Activated CD4-positive, CD25-positive, alpha-beta regulatory T cell treated with anti-CD3 and anti-CD28 coated beads, Interleukin-2, amount 50 U/mL, for 24 hours (primary cell): ENCODE measurements around the gene MEIG1.
"Not testable (repeated sequence)": the region's sequence is repeated elsewhere in the genome, so short reads cannot be mapped to it uniquely, and the experiment has no call there.

Experiments used
- ATAC-seq, 2 donors: fragments of 150-1000 bp; cut with Tn5 transposase; one replicate each; pipeline ENCODE4 v1.10.0; 2021; ENCODE audit warnings: mild to moderate bottlenecking in 1 of 2, moderate library complexity in 1 of 2

MEIG1 gene, protein sequence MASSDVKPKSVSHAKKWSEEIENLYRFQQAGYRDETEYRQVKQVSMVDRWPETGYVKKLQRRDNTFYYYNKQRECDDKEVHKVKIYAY

DNA sequence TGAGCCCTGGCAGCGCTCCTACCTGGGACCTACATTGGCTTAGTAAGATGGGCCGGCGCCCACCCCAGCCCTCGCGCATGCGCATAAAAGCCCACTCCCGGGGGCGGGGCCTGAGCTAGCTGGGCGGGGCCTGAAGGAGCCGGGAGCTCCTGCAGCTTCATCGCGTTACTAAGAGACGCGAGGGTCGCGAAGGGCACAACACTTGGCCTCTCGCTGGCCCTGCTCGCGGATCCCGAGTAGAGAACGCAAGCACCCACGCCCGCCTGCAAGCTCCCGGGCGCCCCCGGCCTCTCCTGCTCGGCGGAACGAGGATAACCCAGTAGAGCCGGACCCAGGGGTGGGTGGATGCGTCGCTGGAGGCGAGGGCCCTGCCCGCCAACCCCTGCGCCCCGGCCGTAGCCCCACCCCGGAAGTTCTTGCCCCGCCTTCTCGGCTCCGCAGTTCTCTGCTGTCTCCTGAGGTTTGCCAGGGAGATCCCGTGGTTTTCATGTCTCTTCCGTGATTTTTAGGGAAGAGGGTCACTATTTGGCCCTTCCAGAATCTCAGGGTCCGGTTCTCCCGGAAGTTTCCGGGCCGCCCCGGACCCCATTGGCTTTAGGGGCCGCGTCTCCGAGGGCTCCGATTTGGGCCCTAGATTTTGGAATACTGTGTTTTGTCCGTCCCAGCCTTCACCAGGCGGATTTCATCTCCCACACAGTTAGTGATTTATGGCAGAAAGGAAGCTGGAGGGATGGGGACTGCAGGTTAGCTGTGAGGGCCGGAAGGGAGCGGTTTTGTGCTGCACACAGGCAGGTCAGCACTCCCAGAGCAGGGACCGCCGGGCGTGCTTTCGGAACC is at the start of gene MEIG1:
MEIG1 (plus strand) TSS at position 168 of the 837 bp plus-strand sequence. CDS start 7,081 bp downstream, outside the sequence.
- peak; percentile 86 to 88 for ATAC-seq

DNA sequence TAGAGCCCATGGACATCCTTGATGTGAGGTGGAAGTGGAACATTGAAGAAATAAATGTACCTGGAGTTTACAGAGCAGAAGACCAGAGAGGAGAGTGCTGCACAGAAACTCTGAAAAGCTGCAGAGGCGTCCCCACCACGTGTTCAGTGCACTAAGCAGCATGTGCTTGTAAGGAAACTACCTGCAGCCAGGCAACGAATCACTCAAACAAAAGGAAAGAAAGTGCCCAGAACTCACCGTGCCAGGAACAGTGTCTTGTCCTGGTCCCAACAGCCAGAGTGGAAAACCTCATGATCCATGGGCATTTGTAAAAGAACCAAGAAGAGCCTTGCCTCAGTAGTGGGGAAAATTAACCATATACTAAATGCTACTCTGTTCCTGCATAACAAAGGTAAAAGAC is 48.2 kb upstream of the MEIG1 start:
- no peak for ATAC-seq

DNA sequence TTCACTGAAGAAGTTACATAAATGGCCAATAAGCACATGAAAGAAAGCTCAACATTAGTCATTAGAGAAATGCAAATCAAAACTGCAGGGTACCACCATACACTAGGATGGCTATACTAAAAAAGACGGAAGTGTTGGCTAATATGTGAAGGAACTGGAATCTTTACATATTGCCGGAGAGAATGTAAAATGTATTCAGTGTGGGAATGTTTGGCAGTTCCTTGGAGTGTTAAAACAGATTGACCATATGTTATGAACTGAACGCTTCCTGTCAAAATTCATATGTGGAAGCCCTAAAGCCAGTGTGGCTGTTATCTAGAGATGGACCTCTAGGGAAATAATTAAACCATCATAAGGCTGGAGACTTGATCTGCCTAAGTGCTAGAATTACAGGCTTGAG is 47.4 kb upstream of the MEIG1 start:
- no peak for ATAC-seq

DNA sequence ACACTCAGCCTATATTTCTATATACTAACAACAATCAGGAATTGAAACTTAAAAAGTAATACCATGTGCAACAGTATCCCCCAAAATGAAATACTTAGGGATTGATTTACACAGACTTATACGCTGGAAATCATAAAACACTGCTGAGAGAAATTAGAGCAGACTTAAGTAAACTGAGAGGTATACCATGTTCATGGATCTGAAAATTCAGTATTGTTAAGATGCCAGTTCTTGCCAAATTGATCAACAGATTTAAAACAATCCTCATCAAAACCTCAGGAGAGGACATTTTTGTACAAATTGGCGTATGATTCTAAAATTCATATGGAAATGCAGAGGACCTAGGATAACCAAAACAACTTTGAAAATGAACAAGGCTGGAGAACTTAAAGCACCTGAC is 42.6 kb upstream of the MEIG1 start:
- no peak for ATAC-seq

DNA sequence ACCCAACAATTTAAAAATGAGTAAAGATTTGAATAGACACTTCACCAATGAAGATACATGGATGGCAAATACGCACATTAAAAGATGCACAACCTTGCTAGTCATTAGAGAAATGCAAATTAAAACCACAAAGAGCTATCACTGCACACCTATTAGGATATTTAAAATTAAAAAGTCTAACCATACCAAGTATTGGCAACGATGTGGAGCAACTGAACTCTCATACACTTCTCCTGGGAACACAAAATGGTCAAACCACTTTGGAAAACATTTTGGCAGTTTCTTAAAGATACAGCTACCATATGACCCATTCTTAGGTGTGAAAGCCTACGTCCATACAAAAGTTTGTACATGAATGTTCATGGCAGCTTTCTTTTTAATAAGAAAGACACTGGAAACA is 41.4 kb upstream of the MEIG1 start:
- ATAC-seq, result no peak

DNA sequence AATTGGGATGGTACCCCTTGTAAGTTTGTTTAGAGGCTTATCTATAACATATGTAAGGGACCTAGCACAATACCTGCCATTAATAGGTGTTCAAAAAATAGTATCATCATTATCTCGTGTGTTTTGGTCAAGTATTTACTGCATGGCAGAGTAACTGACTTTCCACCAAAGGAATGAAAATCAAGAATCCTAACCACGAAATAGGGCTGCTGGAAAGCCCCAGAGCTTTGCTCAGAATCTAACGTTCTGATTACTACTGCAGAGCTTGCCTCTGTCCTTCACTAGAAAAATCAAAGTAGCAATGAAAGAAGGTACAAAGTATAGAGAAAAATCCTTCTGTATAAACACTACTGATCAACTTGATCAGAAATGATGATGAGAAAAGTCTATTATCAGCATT is 40.2 kb upstream of the MEIG1 start:
- no peak for ATAC-seq

DNA sequence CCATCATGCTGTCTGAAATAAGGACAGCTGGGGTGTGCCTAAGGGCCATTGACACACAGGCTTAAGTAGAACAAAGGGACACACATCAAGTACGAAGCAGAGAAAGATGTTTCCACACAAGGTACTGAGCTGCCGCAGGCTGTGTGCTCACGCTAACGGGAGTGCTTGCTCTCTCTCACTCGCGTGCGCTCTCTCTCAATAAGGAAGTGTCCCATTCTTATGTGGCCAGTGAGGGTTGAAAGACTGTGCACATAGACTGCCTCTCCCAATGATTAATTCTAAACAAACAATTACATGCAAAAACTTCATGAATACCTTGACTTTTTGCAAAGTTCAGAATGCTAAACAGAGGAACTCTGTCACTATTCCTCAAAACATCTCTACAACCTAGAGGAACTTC is 35.2 kb upstream of the MEIG1 start:
- ATAC-seq, result no peak

DNA sequence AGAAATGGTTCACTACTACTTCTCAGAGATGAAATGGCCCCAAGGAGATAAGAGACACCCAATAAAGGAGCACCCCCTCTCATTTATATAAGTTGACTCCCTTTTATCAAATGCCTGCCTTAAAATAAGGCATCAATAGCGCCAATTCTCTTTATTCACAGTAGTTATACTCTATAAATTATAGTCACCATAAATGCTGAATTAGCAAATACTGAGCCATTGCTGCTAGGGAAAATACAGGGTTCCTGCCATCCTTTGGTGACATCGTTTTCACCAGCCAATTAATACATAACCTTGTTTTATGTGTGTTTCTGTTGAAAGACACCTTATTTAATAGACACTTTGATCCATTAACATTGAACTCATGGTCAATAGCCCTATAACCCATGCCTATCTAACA is 33.9 kb upstream of the MEIG1 start:
- ATAC-seq, result no peak

DNA sequence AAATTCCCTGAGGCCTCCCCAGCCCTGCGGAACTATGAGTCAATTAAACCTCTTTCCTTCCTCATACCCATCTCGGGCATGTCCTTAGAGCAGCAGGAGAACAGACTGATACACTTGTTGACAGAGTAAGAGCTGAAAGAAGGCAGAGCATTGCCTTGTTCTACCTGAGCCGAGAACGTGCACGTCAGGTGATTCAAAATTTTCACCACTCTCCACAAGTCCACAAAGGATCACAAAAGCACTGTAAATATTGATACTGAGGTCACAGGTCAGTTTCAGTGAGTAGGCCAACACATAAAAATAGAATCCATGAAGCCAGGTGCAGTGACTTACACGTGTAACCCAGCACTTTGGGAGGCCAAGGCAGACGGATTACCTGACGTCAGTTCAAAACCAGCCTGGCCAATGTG is 33.1 kb upstream of the MEIG1 start:
- ATAC-seq, result no peak

DNA sequence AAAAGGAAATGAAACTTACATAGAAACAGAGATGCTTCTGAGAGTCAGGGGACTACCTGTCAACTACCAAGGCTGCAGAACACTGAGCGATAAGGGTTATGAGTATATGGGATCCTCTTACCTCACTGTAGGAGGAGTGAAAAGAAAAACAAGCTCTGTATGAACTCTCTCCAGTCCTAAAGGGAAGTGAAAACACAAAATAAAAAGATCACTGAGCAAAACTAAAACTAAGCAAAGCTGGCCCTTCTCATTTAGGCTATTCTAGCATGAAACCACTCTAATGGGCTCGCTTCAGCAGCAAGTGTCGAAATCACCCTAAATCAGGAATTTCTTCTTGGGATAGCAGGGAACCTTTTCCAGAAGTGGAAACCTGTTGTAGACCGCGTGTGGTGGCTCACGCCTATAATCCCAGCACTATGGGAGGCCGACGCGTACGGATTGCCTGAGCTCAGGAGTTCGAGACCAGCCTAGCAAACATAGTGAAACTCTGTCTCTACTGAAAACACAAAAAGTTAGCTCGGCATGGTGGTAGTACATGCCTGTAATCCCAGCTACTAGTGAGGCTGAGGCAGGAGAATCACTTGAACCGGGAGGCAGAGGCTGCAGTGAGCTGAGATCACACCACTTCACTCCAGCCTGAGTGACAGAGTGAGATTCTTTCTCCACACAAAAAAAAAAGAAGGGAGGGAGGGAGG is 32.3 kb upstream of the MEIG1 start:
- ATAC-seq, result peak; percentile 46 to 66

DNA sequence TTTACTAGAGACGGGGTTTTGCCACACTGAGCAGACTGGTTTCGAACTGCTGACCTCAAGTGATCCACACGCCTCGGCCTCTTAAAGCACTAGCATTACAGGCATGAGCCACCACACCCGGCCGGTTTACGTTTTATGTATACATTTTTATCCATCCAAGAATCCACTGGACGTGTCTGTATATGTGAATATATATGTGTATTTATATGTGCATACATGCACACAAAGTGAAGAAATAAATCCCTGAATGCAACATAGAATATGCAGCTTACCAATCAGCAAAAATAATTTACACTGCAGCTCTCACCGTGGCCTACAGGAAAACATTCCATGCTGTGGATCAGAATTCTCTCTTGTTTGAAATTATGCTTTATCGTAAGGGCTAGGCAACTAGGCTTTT is 28.6 kb upstream of the MEIG1 start:
- no peak for ATAC-seq

DNA sequence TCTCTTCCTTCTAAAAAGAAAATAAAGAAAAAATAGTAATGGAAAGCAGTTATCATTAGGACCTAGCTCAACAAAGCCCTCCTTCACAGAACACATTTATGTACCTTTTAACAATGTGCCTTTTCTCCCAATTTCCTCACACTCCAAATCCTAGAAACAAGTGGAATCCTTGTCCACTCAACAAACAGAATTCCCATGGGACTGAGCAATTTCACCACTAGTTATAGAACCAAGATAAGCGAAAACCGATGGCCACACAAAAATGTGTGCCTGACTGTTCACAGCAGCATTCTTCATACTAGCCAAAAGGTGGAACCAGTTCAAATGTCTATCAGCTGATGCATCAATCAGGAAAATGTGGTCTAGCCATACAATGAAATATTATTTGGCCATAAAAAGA is 22.6 kb upstream of the MEIG1 start:
- no peak for ATAC-seq

DNA sequence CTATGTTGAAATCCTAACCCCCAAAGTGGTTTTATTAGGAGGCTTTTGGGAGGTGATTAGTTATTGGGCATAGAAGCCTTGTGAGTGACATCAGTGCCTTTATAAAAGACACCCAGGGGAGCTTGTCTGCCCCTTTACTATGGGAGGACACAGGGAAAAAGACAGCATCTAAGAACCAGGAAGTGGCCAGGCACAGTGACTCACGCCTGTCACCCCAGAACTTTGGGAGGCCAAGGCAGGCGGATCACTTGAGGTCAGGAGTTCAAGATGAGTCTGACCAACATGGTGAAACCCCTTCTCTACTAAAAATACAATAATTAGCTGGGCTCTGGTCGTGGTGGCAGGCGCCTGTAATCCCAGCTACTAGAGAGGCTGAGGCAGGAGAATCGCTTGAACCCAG is 20.2 kb upstream of the MEIG1 start:
- ATAC-seq, result peak; percentile 44 to 58

DNA sequence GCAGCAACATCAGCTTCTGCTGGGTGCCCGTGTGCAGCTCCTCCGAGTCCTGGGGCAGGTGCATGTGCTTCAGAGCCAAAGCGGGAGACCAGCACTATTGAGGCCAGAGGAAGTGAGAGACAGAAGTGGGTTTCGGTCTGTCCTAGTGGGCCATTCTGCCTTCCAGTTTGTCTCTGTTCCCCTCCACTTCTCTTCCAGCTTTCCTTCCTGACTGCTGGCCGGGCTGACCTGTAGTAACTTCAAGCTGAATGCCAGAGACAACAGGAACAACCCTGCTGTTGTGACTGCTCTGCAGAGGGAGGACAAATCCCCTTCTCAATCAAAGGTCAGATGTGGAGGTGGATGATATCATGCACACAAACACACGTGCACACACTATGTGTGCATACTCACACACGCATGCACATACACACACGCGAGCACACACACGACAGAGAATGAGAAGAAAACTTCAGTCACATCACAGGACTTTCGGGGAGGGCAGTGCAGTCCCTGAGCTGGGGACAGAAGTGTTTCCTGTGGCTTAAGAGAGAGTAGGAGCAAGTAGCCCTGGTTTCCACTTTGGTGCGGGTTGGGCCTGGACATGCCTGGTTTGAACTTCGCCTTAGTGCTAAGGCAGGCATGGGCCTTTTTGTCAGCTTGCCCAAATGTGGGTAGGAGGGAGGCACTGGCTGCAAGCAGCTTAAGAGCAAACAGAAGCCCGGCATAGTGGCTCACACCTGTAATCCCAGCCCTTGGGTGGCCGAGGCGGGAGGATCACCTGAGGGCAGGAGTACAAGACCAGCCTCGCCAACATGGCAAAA is 16.8 kb upstream of the MEIG1 start:
- ATAC-seq, result not testable (repeated sequence)

DNA sequence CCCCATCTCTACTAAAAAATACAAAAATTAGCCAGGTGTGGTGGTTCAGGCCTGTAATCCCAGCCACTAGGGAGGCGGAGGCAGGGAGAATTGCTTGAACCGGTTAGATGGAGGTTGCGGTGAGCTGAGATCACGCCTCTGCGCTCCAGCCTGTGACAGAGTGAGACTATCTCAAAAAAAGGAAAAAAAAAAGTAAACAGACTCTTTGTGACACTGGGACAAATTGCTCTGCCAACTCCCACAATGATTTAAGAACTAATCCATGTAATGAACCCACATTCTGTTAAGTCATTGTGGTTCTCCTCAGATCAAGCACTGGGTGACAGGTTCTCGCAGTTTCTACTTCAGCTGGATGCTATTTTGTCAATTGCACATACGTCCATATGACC is 16.2 kb upstream of the MEIG1 start:
- not testable (repeated sequence) for ATAC-seq

DNA sequence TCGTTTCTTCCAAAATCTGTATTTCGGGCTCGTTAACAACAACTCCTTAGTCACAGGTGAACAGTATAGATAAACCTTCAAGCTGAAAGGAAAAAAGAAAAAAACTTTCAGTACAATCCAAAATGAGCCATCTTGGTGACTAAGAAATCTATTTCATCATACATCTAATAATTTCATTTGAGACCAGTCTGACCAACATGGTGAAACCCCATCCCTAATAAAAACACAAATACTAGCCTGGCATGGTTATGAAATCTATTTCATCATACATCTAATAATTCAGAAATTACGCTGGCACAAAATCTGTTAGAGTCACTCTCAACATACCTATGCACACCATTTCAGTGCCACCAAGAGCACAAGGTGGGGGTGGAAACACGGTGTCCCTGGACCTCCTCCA is 14.1 kb upstream of the MEIG1 start:
- ATAC-seq, result no peak

DNA sequence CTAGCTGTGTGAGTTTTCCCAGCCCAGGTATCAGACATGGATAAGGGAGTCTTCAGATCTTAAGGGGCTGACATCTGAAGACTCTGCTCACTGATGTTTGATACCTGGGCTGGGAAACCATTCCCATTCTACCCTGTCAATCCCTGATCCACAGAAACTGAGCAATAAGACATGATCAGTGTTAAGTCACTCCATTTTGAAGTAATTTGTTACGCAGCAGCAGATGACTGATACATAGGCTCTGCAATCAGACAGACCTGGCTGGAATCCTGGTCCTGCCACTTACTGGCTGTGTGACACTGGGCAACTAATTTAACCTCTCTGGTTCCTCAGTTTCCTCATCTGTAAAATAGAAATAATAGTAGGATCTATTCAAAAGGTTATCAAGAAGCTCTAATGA is 11.9 kb upstream of the MEIG1 start:
- no peak for ATAC-seq

DNA sequence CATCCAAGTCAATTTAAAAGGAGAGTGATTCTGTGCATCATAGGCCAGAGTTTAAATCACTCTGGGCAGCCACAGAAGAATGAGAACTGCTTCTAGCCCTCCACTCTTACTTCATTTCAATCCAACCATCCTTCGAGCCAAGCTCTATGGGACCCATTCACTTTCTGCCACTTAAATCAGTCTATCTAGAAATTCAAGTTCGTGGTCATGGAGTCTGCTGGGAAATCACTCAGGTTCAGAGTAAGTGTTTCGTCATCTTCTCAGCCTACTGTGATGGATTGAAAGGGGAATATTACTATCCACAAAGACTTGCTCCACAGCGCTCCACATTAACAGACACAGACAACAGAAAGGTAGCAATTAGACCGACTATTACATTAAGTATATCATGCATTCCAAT is 9.9 kb upstream of the MEIG1 start:
- ATAC-seq, result no peak

DNA sequence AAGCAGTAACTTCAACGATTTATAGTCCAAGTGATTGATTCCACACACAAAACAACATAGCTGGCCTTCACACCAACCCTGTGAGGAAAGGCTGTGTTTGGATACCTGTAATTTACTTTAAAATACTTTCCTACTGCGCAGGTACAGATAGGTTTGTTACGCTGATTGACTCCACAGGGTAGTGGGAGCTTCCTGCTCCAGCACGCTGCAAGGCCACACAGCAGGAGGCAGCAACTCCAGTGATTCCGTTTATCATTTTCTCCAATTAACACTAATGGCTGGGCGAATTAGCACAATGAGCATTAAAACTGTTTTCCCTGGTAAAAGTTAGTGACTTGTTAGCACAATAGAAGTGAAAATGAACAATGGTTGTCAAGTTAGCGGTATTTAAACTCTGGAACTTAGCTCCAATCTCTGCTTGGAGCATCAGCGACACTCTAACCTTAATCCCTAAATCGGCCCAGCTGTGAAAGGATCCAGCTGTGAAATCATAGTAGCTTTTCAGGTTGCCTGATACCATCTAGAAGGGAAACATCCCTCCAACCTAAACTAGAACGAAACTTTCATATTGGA is 6.3 kb upstream of the MEIG1 start:
- ATAC-seq, result no peak

DNA sequence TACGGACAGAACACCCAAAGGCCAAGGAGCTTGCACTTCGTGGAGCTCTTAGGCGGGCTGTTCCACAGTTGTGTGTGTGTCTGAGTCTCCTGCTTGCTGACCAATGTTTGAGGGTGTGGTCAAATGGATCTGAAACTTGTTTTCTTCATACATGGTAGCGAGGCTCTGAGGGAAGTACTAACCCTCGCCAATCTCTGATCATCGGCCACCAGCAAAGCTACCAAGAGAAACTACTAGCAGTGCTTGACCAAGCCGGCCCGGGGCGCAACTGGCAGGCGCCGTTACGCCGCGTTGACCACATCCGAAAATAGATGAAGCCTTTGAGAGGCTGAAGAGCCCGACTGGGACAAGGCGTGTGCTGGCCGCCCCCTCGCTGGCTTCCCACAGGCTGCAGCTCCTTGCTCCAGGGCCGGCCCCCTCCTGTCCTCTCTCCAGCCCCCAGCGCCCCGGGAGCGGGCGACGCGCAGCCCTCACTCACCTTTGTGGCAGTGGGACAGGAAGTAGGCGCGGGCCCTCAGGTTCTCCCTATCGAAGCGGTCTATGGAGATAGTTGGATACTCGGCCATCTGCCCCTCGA is 5.7 kb upstream of the MEIG1 start:
- ATAC-seq, result peak; percentile 37 to 44

DNA sequence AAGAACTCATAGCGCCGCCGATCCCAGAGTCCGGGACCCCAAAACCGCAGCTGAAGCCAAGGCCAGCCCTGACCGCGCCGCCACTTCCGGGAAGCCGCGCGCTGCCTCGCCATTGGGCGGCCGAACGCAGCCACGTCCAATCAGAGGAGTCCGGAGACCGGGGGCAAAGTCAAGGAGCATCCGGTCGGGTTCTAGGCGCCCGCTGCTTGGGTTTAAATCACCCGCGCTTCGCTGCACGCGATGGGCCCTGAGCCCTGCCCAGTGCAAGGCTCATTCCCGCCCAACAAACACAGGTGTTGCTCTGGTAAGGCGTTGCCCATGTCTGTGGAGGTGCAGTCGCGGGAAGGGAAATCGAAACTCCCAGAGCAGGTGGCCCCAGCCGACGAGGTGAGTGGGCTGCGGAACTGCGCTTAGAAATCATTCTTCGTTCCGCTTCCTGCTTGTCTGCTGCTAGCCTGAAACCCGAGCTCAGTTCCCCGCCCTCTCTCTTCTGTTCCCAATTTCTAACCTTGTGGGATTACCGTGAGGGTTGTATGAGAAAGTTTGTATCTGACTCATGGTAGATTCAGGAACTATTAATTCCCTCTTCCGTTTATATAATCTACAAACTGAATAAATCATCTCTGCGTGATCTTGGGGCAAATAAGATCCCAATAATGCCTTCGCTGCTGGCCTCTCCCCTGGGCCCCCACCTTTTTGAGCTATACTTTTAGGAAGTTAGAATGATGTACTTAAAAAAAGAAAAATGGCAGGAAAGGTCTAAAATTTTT is 5.0 kb upstream of the MEIG1 start, which contains the start of gene DCLRE1C:
DCLRE1C (minus strand) TSS at position 96 of the 770 bp plus-strand sequence; CDS start at position 10, 86 bp downstream.
- peak; percentile 95 for ATAC-seq

DNA sequence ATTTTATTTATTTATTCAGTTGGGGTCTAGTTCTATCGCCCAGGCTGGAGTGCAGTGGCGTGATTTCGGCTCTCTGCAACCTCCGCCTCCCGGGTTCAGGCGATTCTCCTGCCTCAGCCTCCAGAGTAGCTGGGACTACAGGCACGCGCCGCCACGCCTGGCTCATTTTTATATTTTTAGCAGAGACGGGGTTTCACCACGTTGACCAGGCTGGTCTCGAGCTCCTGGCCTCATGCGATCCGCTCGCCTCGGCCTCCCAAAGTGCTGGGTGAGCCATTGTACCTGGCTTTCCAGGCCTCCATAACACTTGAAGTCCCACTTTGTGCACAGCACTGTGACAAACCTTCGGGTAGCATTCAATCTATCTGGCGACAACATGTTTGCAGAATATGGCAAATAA is 4.3 kb upstream of the MEIG1 start:
- no peak for ATAC-seq
